GM23248 (cell line): ENCODE measurements around the gene SPATA24. TPM values are rescaled to one million over a fixed set of nuclear protein-coding genes. Genes with fewer than 3 reads are reported as not detected.
A peak's percentile ranks its signal among the peaks of the same experiment; 100 is the strongest.

ENCODE experiments used
- DNase-seq: peaks from one replicate; pipeline ENCODE4 v3.0.0-alpha.2; 2015
- H2AFZ ChIP-seq: fragments of 200-600 bp; sonication (generic); 2 replicates; pipeline ENCODE4 v1.6.1; 2016; ENCODE audit warnings: antibody characterized with exemption
- H3F3A ChIP-seq: fragments of 200-600 bp; sonication (generic); 2 replicates; pipeline ENCODE4 v1.6.1; 2016; ENCODE audit warnings: mild to moderate bottlenecking, antibody characterized with exemption, mixed run types; ENCODE audit not compliant: insufficient read depth
- H3K27ac ChIP-seq: fragments of 200-600 bp; sonication (generic); 2 replicates; pipeline ENCODE4 v1.5.1; 2016; ENCODE audit warnings: mild to moderate bottlenecking
- H3K27me3 ChIP-seq: fragments of 200-600 bp; sonication (generic); replicated peaks from 2 replicates; pipeline ENCODE4 v1.6.1; 2016; ENCODE audit warnings: mild to moderate bottlenecking; ENCODE audit not compliant: insufficient read depth
- H3K36me3 ChIP-seq: fragments of 200-600 bp; sonication (generic); 2 replicates; pipeline ENCODE4 v1.6.1; 2016; ENCODE audit warnings: low read depth, mild to moderate bottlenecking
- H3K4me1 ChIP-seq: fragments of 200-600 bp; sonication (generic); 2 replicates; pipeline ENCODE4 v1.6.1; 2016; ENCODE audit warnings: mild to moderate bottlenecking; ENCODE audit not compliant: insufficient read depth
- H3K4me2 ChIP-seq: fragments of 200-600 bp; sonication (generic); one replicate; pipeline ENCODE4 v1.6.1; 2016; ENCODE audit warnings: mild to moderate bottlenecking; ENCODE audit not compliant: unreplicated experiment
- H3K4me3 ChIP-seq: fragments of 200-600 bp; sonication (generic); 2 replicates; pipeline ENCODE4 v1.5.1; 2016; ENCODE audit warnings: mild to moderate bottlenecking
- H3K79me2 ChIP-seq: fragments of 200-600 bp; sonication (generic); 2 replicates; pipeline ENCODE4 v1.6.1; 2016; ENCODE audit warnings: mild to moderate bottlenecking; ENCODE audit not compliant: insufficient read depth
- H3K9ac ChIP-seq: fragments of 200-600 bp; sonication (generic); 2 replicates; pipeline ENCODE4 v1.6.1; 2016; ENCODE audit warnings: mild to moderate bottlenecking
- H3K9me2 ChIP-seq: fragments of 200-600 bp; sonication (generic); 2 replicates; pipeline ENCODE4 v1.6.1; 2016; ENCODE audit warnings: mixed run types, mild to moderate bottlenecking, moderate library complexity; ENCODE audit not compliant: insufficient read depth
- H3K9me3 ChIP-seq: fragments of 200-600 bp; sonication (generic); one replicate; pipeline ENCODE4 v1.6.1; 2017; ENCODE audit warnings: low read depth
- H4K20me1 ChIP-seq: fragments of 200-600 bp; sonication (generic); 2 replicates; pipeline ENCODE4 v1.6.0; 2016; ENCODE audit not compliant: insufficient read depth
- EZH2 ChIP-seq: fragments of 200-600 bp; sonication (generic); IDR thresholded peaks from 2 replicates; pipeline ENCODE4 v1.6.1; 2018; ENCODE audit warnings: antibody characterized with exemption, mild to moderate bottlenecking; ENCODE audit not compliant: insufficient read depth, poor library complexity, severe bottlenecking
- EZH2phosphoT487 ChIP-seq: fragments of 200-600 bp; sonication (generic); IDR thresholded peaks from 2 replicates; pipeline ENCODE4 v1.6.1; 2018; ENCODE audit warnings: antibody characterized with exemption, moderate library complexity, mild to moderate bottlenecking, low read depth; ENCODE audit not compliant: insufficient read depth
- WGBS, 2 experiments: methylation state at CpG; one replicate each; pipeline ENCODE4 v1.1.6; 2015 to 2017; ENCODE audit warnings: low lambda C conversion rate in 2 of 2, low coverage in 1 of 2; ENCODE audit errors: missing lambda C conversion rate in 2 of 2; 5-methylcytosine and 5-hydroxymethylcytosine counted together
- in situ Hi-C: fragments of 300-500 bp; cut with MboI; formaldehyde crosslinking; loops from 2 replicates; pipeline ENCODE4 v1.15.0; 2020
- polyA plus RNA-seq: library from polyadenylated mRNA; unstranded; fragments of >200 nt; fragmentation: Nextera tagmentation; extraction: Ambion mirVana; gene quantifications from 2 replicates; pipeline ENCODE4 v1.2.1, GENCODE V29; 2016
- total RNA-seq: library from RNA; depleted of rRNA; stranded (reverse); fragments of >200 nt; shearing (Covaris generic); gene quantifications from 2 replicates; pipeline ENCODE4 v1.2.3, GENCODE V29; 2014

Gene SPATA24
- total and polyA plus RNA-seq, 2 experiments from 2014 or later: 0.43 to 4.3 TPM

DNA sequence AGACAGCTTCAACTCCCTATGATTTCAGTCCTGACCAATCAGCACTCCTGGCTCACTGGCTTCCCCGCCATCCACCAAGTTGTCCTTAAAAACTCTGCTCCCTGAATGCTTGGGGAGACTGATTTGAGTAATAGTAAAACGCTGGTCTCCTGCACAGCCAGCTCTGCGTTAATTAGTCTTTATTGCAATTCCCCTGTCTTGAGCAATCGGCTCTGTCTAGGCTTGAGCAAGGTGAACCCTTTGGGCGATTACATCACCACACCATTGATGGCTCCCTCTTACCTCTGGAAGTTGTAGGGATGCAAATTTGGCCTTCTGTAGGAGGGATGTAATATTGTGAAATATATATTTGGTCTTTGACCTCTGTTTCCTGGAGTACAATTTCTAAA lies 17.8 kb downstream of the SPATA24 start:
- Histone ChIP-seq H3K9ac (no peak overlapping the region), H3K4me3 (no peak overlapping the region), H3F3A (0 out of 2 replicates have a peak, but pooled peaks cover 6% of the 10 kb centered on the region), H3K4me1 (peaks cover 7% of the 10 kb centered on the region; the same call in 1 of the 2 replicates), H3K36me3 (no peaks in the 10 kb centered on the region), H3K27me3 (no peaks in the 10 kb centered on the region), H3K27ac (no peak overlapping the region), H3K9me3 (no peaks in the 10 kb centered on the region), H3K4me2 (no peak overlapping the region), H2AFZ (no peak overlapping the region), H3K79me2 (no peaks in the 10 kb centered on the region), H3K9me2 (no peaks in the 10 kb centered on the region), H4K20me1 (no peaks in the 10 kb centered on the region)
- in situ Hi-C loops: no loop called here
- no peak for DNase-seq
- WGBS, 2 experiments: 91 to 94% methylated on average over 5 of the region's 5 CpGs
- no peak for TF ChIP-seq EZH2phosphoT487
- TF ChIP-seq EZH2: no peak

DNA sequence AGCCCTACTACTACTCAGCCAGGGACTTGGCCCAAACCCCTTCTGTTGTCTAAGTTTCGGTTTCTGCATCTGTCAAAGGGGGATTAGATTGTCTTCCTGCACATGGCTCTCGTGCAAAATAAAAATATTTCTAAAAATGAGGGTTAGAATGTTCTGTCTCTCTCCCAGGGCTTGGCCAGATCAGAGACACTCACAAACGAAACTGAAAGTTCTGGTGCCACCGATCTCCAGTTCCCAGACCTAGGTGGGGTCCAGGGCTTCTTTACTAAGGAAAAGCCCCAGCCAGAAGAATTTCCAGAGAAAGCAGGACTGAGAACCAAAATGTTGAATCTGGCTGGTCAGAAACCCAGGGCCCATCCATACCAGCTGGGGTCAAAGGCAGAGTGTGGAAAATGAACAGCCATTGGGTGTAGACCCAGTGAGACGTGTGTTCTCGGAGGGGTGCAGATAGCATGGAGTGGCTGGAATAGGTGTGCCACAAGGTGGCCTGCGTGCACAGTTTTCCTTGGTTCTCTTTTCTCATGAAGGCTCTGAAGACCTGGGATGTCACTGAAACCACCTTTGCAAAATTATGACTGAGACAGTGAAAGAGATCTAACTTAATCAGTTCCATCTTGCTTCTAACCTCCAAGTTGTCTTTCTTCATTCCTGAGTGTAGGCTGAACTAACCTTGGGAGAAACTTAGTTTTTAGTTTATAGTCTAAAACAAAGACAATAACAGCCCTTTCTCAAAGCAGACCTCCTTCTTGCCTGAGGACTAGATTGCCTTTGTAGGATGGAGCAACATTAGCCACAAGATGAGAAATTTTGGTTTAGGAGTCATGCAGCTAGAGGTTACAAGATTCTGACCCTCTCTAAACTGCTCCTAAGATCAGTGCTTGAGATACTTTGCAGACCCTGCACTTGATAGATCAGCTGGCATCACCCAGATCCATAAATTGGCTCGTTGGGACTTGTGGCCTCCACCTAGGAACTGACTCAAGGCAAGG lies 18.5 kb downstream of the SPATA24 start:
- no peaks in the 10 kb centered on the region for H3K9me2 ChIP-seq
- in situ Hi-C loops: no loop called here
- no peak for TF ChIP-seq EZH2
- no peak for TF ChIP-seq EZH2phosphoT487
- H3K4me2 ChIP-seq: peak overlapping the region; percentile 65
- 0 out of 2 replicates have a peak, but pooled peaks cover 6% of the 10 kb centered on the region for H3F3A ChIP-seq
- H2AFZ ChIP-seq: peak overlapping the region; percentile 92
- H3K27me3 ChIP-seq: no peaks in the 10 kb centered on the region
- H4K20me1 ChIP-seq: no peaks in the 10 kb centered on the region
- H3K4me3 ChIP-seq: peak overlapping the region; percentile 68
- peak overlapping the region; percentile 37 for H3K27ac ChIP-seq
- 26 to 27% methylated on average over 8 of the region's 8 CpGs for WGBS, 2 experiments
- H3K79me2 ChIP-seq: no peaks in the 10 kb centered on the region
- H3K9me3 ChIP-seq: no peaks in the 10 kb centered on the region
- no peaks in the 10 kb centered on the region for H3K36me3 ChIP-seq
- DNase-seq: peak; percentile 57
- H3K4me1 ChIP-seq: peaks cover 7% of the 10 kb centered on the region; the same call in 1 of the 2 replicates
- peak overlapping the region; percentile 77 for H3K9ac ChIP-seq

DNA sequence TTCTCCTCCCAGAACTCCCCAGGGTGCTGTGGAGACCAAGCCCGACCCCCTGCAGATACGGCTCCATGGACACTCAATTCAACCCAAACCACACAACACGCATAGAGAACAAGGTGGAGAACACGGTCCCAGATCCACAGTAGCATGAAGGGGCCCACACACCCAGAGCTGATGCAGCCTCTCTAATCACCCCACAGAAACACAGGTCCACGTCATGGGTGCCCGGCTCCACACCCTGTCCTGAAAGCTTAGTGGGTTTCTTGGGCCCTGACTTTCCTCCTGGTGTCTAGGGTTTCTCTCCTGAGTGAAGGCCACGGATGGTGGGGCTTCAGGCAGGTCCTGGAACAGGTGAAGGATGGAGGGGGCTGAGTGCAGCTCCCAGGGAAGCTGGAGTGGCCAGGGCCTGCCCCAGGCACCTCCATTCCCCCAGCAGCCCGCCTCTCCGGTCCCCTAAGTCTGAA lies 19.3 kb downstream of the SPATA24 start:
- in situ Hi-C loops: no loop called here
- no peaks in the 10 kb centered on the region for H3K79me2 ChIP-seq
- 0 out of 2 replicates have a peak, but pooled peaks cover 6% of the 10 kb centered on the region for H3F3A ChIP-seq
- H3K9me2 ChIP-seq: no peaks in the 10 kb centered on the region
- TF ChIP-seq EZH2phosphoT487: no peak
- no peak for TF ChIP-seq EZH2
- H3K36me3 ChIP-seq: no peaks in the 10 kb centered on the region
- 82% methylated on average over 9 of the region's 9 CpGs for WGBS, 2 experiments
- peaks cover 7% of the 10 kb centered on the region; the same call in 1 of the 2 replicates for H3K4me1 ChIP-seq
- no peaks in the 10 kb centered on the region for H3K9me3 ChIP-seq
- peak overlapping the region; percentile 92 for H2AFZ ChIP-seq
- no peaks in the 10 kb centered on the region for H3K27me3 ChIP-seq
- no peak overlapping the region for H3K27ac ChIP-seq
- peak overlapping the region; percentile 77 for H3K9ac ChIP-seq
- DNase-seq: no peak
- H3K4me2 ChIP-seq: peak overlapping the region; percentile 65
- peak overlapping the region; percentile 68 for H3K4me3 ChIP-seq
- H4K20me1 ChIP-seq: no peaks in the 10 kb centered on the region

DNA sequence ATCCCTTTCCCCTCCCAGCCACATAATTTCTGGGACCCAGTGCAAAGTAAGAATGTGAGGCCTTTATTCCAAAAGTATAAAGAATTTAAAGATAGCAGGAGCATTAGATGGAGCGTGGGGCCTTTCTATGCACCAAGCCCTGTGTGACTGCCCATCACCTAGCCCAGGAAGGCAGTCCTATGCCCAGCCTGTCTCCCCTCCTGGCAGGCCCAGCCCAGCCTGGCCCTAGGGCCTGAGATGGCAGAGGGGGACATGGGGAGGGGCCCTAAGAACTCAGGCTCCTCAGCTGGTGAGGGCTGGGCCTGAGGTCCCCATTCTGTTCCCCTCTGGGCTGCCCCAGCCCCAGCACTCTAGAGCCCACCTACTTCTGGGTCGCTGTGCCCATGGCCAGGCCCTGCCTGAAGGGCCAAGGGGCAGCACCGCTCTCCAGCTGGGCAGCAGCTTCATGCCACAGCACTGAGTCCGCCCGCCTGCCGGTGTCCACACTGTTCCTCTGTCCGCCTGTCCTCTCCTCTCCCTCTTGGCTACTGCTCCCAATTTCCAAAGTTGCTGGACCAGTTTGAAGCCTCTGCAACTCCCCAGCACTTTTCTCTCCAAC lies 19.8 kb downstream of the SPATA24 start:
- no peak overlapping the region for H3K4me3 ChIP-seq
- H3K9me3 ChIP-seq: no peaks in the 10 kb centered on the region
- H3K36me3 ChIP-seq: no peaks in the 10 kb centered on the region
- H2AFZ ChIP-seq: no peak overlapping the region
- DNase-seq: no peak
- H3K79me2 ChIP-seq: no peaks in the 10 kb centered on the region
- H3K27me3 ChIP-seq: no peaks in the 10 kb centered on the region
- H3K27ac ChIP-seq: no peak overlapping the region
- H3K4me1 ChIP-seq: peaks cover 7% of the 10 kb centered on the region; the same call in 1 of the 2 replicates
- 0 out of 2 replicates have a peak, but pooled peaks cover 6% of the 10 kb centered on the region for H3F3A ChIP-seq
- H4K20me1 ChIP-seq: no peaks in the 10 kb centered on the region
- H3K9me2 ChIP-seq: no peaks in the 10 kb centered on the region
- WGBS, 2 experiments: 85 to 88% methylated on average over 7 of the region's 7 CpGs
- H3K4me2 ChIP-seq: no peak overlapping the region
- TF ChIP-seq EZH2phosphoT487: no peak
- no peak overlapping the region for H3K9ac ChIP-seq
- in situ Hi-C loops: no loop called here
